Omental fat pad (tissue), 4 donors: ENCODE measurements around the gene CEP41. TPM values are rescaled to one million over a fixed set of nuclear protein-coding genes. Genes with fewer than 3 reads are reported as not detected.

ENCODE experiments used
- ATAC-seq: fragments of 150-250 bp; one replicate; pipeline ENCODE4 v1.9.1; 2016; ENCODE audit warnings: mild to moderate bottlenecking, moderate library complexity; ENCODE audit not compliant: low FRiP score
- DNase-seq: peaks from one replicate; pipeline ENCODE4 v3.0.0-alpha.2; 2019; ENCODE audit warnings: low spot score
- CTCF ChIP-seq, 3 donors: fragments of 450-650 bp; IDR thresholded peaks; one replicate each; pipeline ENCODE4 v1.5.1; 2016 to 2017; ENCODE audit warnings: antibody characterized with exemption in 3 of 3, mild to moderate bottlenecking in 3 of 3, moderate library complexity in 2 of 3
- total RNA-seq, 4 donors: library from RNA; depleted of rRNA; stranded (reverse); fragments of >200 nt; gene quantifications; one replicate each; pipeline ENCODE4 v1.1.0, GENCODE V29; 2016

Gene CEP41
- total RNA-seq, 4 donors from 2014 or later, result 6.8 to 11.8 (median 8.5) TPM

GRCh38 chr7:130486114-130486953, 45.5 kb upstream of the CEP41 start:
- DNase-seq, result no peak
- peak in 1 of 3 donors; percentile 20 for TF ChIP-seq CTCF (IDR thresholded peaks at IDR 0.05)
- ATAC-seq, result peak; percentile 38

GRCh38 chr7:130485734-130486113, 44.9 kb upstream of the CEP41 start:
- no peak for TF ChIP-seq CTCF (IDR thresholded peaks at IDR 0.05)
- no peak for ATAC-seq
- no peak for DNase-seq

GRCh38 chr7:130483031-130483430, 42.2 kb upstream of the CEP41 start:
- no peak for TF ChIP-seq CTCF (IDR thresholded peaks at IDR 0.05)
- no peak for ATAC-seq
- DNase-seq, result no peak

GRCh38 chr7:130481898-130482297, 41.1 kb upstream of the CEP41 start:
- DNase-seq, result no peak
- TF ChIP-seq CTCF (IDR thresholded peaks at IDR 0.05), result no peak
- peak; percentile 58 for ATAC-seq

- no peak for ATAC-seq
- TF ChIP-seq CTCF (IDR thresholded peaks at IDR 0.05), result no peak
- no peak for DNase-seq
These were observed 39.0 kb upstream of the CEP41 start for GRCh38 chr7:130479716-130480400.

GRCh38 chr7:130478991-130479390, 38.2 kb upstream of the CEP41 start:
- DNase-seq (no peak), ATAC-seq (no peak)
- TF ChIP-seq CTCF (IDR thresholded peaks at IDR 0.05), result no peak
